Panc1 (cell line): Measurements from ENCODE around the gene THBS2. TPM values are rescaled to one million over a fixed set of nuclear protein-coding genes. Genes with fewer than 3 reads are reported as not detected.

Source experiments
- ATAC-seq: fragments of 200-7000 bp; cut with Tn5 transposase; 2 replicates; pipeline ENCODE4 v1.9.1; 2020; ENCODE audit warnings: mild to moderate bottlenecking, moderate library complexity
- BruUV-seq: library from RNA; stranded (reverse); fragments of 400-500 nt; replicated peaks from 2 replicates; lab custom pipeline; 2021; lab: Mats Ljungman, UMichigan
- CTCF ChIA-PET: fragments of 300-600 bp; sonication (Branson Sonifier 250); formaldehyde crosslinking; loops from one replicate; lab custom pipeline; 2022; ENCODE audit warnings: antibody characterized with exemption; lab: Charles Lee
- POLR2A ChIA-PET: fragments of 300-600 bp; sonication (Branson Sonifier 250); formaldehyde crosslinking; loops from one replicate; lab custom pipeline; 2022; ENCODE audit warnings: antibody characterized with exemption; lab: Charles Lee
- DNase-seq: peaks from one replicate; pipeline ENCODE4 v3.0.0-alpha.2; 2010; ENCODE audit warnings: low read depth, low spot score
- H3K27ac ChIP-seq: 2 replicates; pipeline ENCODE4 v1.5.1; 2011; ENCODE audit warnings: mild to moderate bottlenecking, low read length, inconsistent platforms
- H3K27me3 ChIP-seq: fragments of 200-500 bp; sonication (Bioruptor generic); 2 replicates; pipeline ENCODE4 v1.6.0; 2014; ENCODE audit warnings: low read length, inconsistent platforms; ENCODE audit not compliant: control insufficient read depth, insufficient read depth
- H3K36me3 ChIP-seq: fragments of 200-500 bp; sonication (Bioruptor generic); 2 replicates; pipeline ENCODE4 v1.5.1; 2014; ENCODE audit warnings: inconsistent platforms, mild to moderate bottlenecking, low read length, moderate library complexity; ENCODE audit not compliant: control insufficient read depth, insufficient read depth
- H3K4me1 ChIP-seq: 2 replicates; pipeline ENCODE4 v1.5.1; 2011; ENCODE audit warnings: inconsistent platforms, mild to moderate bottlenecking, low read length, moderate library complexity; ENCODE audit not compliant: control insufficient read depth, insufficient read depth
- H3K4me3 ChIP-seq, 2 experiments: 2 replicates each; pipeline ENCODE4 v1.5.1; 2011 to 2012; ENCODE audit warnings: low read depth in 2 of 2, low read length in 2 of 2, mild to moderate bottlenecking in 2 of 2, inconsistent platforms in 1 of 2, moderate library complexity in 1 of 2
- H3K9me3 ChIP-seq: fragments of 200-500 bp; sonication (Bioruptor generic); 2 replicates; pipeline ENCODE4 v1.5.1; 2014; ENCODE audit warnings: low read depth, mild to moderate bottlenecking, inconsistent platforms, low read length, moderate library complexity; ENCODE audit not compliant: control insufficient read depth, insufficient read depth
- CTCF ChIP-seq: fragments of 450-650 bp; IDR thresholded peaks from 2 replicates; pipeline ENCODE4 v1.5.1; 2017; ENCODE audit warnings: mild to moderate bottlenecking
- POLR2AphosphoS5 ChIP-seq: IDR thresholded peaks from 2 replicates; pipeline ENCODE4 v1.6.1; 2012; ENCODE audit warnings: mild to moderate bottlenecking, low read depth, low read length, moderate library complexity
- REST ChIP-seq, 2 experiments: IDR thresholded peaks; 2 replicates each; pipeline ENCODE4 v1.6.1; 2011 to 2012; ENCODE audit warnings: low read depth in 2 of 2, control low read depth in 1 of 2, low read length in 1 of 2, mild to moderate bottlenecking in 1 of 2, moderate library complexity in 1 of 2; ENCODE audit not compliant: insufficient read depth in 1 of 2
- SIN3A ChIP-seq: IDR thresholded peaks from 2 replicates; pipeline ENCODE4 v1.6.1; 2012; ENCODE audit warnings: low read depth, mild to moderate bottlenecking, low read length, moderate library complexity, borderline replicate concordance; ENCODE audit not compliant: insufficient read depth
- TCF7L2 ChIP-seq: IDR thresholded peaks from 2 replicates; pipeline ENCODE4 v1.6.1; 2011; ENCODE audit warnings: mild to moderate bottlenecking, low read depth, low read length, inconsistent platforms
- in situ Hi-C: cut with HindIII; loops from 2 replicates; pipeline ENCODE4 v1.10.0; 2016; ENCODE audit warnings: low sequenced_read_pairs, low pct_unique_long_range_greater_than_20kb
- intact Hi-C: fragments of 100-400 bp; cut with micrococcal nuclease; formaldehyde crosslinking; loops from one replicate; pipeline ENCODE4 v1.10.0; 2022; ENCODE audit not compliant: unreplicated experiment
- total RNA-seq: library from RNA; stranded (reverse); gene quantifications from one replicate; pipeline ENCODE4 v1.2.1, GENCODE V29; 2021; ENCODE audit not compliant: unreplicated experiment

Gene THBS2
- total RNA-seq, 1 experiment from 2014 or later: 0.05 TPM

- intact Hi-C loops: no loop called here
- H3K27me3 ChIP-seq: no peaks in the 10 kb centered on the region
- no TSS peak for BruUV-seq
- no peak for TF ChIP-seq TCF7L2
- no peak for TF ChIP-seq POLR2AphosphoS5
- no peak for TF ChIP-seq REST (IDR thresholded peaks at IDR 0.05; ENCODE audit: insufficient read depth in 1 of 2, low read depth in 2 of 2, low read length in 1 of 2)
- no peak for TF ChIP-seq SIN3A
- no peak for TF ChIP-seq CTCF
- ChIA-PET CTCF (no interaction called here), POLR2A (no interaction called here)
- DNase-seq: no peak
- in situ Hi-C loops: no loop called here
- no peaks in the 10 kb centered on the region for H3K9me3 ChIP-seq
- no peaks in the 10 kb centered on the region for H3K36me3 ChIP-seq
- no peak for ATAC-seq
- H3K4me1 ChIP-seq: peaks cover 7% of the 10 kb centered on the region; the same call in 1 of the 2 replicates
- no peak overlapping the region for H3K27ac ChIP-seq
- H3K4me3 ChIP-seq: no peak overlapping the region
Observed at GRCh38 chr6:169168706-169169105, 84.9 kb downstream of the THBS2 start.

GRCh38 chr6:169168302-169168630, 85.4 kb downstream of the THBS2 start:
- peaks cover 7% of the 10 kb centered on the region; the same call in 1 of the 2 replicates for H3K4me1 ChIP-seq
- DNase-seq (no peak), ATAC-seq (no peak)
- ChIA-PET CTCF (no interaction called here), POLR2A (no interaction called here)
- no peak overlapping the region for H3K27ac ChIP-seq
- H3K9me3 ChIP-seq: no peaks in the 10 kb centered on the region
- TF ChIP-seq TCF7L2 (no peak), CTCF (no peak), POLR2AphosphoS5 (no peak), SIN3A (no peak), REST (IDR thresholded peaks at IDR 0.05; ENCODE audit: insufficient read depth in 1 of 2, low read depth in 2 of 2, low read length in 1 of 2) (no peak)
- intact Hi-C loops: no loop called here
- H3K4me3 ChIP-seq: no peak overlapping the region
- BruUV-seq: no TSS peak
- H3K27me3 ChIP-seq: no peaks in the 10 kb centered on the region
- in situ Hi-C loops: no loop called here
- H3K36me3 ChIP-seq: no peaks in the 10 kb centered on the region
